ENCODE results near the gene TSPAN18.

GRCh38 chr11:44878711-44879110 lies 151.9 kb downstream of the TSPAN18 start:
- TF ChIP-seq, protein P1, sequence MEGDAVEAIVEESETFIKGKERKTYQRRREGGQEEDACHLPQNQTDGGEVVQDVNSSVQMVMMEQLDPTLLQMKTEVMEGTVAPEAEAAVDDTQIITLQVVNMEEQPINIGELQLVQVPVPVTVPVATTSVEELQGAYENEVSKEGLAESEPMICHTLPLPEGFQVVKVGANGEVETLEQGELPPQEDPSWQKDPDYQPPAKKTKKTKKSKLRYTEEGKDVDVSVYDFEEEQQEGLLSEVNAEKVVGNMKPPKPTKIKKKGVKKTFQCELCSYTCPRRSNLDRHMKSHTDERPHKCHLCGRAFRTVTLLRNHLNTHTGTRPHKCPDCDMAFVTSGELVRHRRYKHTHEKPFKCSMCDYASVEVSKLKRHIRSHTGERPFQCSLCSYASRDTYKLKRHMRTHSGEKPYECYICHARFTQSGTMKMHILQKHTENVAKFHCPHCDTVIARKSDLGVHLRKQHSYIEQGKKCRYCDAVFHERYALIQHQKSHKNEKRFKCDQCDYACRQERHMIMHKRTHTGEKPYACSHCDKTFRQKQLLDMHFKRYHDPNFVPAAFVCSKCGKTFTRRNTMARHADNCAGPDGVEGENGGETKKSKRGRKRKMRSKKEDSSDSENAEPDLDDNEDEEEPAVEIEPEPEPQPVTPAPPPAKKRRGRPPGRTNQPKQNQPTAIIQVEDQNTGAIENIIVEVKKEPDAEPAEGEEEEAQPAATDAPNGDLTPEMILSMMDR (tag by site-specific recombination; IDR thresholded peaks at IDR 0.05), result no peak
- TF ChIP-seq ZFP41 (tag by site-specific recombination; IDR thresholded peaks at IDR 0.05; ENCODE audit: borderline replicate concordance) (no peak), ZBTB11 (tag by site-specific recombination; conservative IDR thresholded peaks at IDR 0.05; ENCODE audit: low read depth) (no peak), ZNF660 (tag by site-specific recombination; IDR thresholded peaks at IDR 0.05) (no peak), KLF16 (tag by site-specific recombination; IDR thresholded peaks at IDR 0.05) (no peak), ZBTB7A (tag by site-specific recombination; IDR thresholded peaks at IDR 0.05; ENCODE audit: low read depth) (no peak), KLF1 (tag by site-specific recombination; IDR thresholded peaks at IDR 0.05) (no peak), REST (tag by site-specific recombination; IDR thresholded peaks at IDR 0.05) (no peak), ZNF248 (tag by site-specific recombination; IDR thresholded peaks at IDR 0.05) (no peak), ZNF169 (tag by site-specific recombination; IDR thresholded peaks at IDR 0.05) (no peak), ZSCAN30 (tag by site-specific recombination; IDR thresholded peaks at IDR 0.05) (no peak)
- TF ChIP-seq, protein P2, sequence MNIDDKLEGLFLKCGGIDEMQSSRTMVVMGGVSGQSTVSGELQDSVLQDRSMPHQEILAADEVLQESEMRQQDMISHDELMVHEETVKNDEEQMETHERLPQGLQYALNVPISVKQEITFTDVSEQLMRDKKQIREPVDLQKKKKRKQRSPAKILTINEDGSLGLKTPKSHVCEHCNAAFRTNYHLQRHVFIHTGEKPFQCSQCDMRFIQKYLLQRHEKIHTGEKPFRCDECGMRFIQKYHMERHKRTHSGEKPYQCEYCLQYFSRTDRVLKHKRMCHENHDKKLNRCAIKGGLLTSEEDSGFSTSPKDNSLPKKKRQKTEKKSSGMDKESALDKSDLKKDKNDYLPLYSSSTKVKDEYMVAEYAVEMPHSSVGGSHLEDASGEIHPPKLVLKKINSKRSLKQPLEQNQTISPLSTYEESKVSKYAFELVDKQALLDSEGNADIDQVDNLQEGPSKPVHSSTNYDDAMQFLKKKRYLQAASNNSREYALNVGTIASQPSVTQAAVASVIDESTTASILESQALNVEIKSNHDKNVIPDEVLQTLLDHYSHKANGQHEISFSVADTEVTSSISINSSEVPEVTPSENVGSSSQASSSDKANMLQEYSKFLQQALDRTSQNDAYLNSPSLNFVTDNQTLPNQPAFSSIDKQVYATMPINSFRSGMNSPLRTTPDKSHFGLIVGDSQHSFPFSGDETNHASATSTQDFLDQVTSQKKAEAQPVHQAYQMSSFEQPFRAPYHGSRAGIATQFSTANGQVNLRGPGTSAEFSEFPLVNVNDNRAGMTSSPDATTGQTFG (tag by site-specific recombination; IDR thresholded peaks at IDR 0.05; ENCODE audit: borderline replicate concordance), result no peak
- TF ChIP-seq, protein P3, sequence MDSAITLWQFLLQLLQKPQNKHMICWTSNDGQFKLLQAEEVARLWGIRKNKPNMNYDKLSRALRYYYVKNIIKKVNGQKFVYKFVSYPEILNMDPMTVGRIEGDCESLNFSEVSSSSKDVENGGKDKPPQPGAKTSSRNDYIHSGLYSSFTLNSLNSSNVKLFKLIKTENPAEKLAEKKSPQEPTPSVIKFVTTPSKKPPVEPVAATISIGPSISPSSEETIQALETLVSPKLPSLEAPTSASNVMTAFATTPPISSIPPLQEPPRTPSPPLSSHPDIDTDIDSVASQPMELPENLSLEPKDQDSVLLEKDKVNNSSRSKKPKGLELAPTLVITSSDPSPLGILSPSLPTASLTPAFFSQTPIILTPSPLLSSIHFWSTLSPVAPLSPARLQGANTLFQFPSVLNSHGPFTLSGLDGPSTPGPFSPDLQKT (IDR thresholded peaks at IDR 0.05; ENCODE audit: borderline replicate concordance, low read depth, low read length), result no peak
